PFSK-1 (cell line): Measurements from ENCODE around the gene HPGDS.

ENCODE experiments used
- FOXP2 ChIP-seq: optimal IDR thresholded peaks from 2 replicates; pipeline ENCODE3; 2011; ENCODE audit warnings: borderline replicate concordance, control low read depth, inconsistent platforms; ENCODE audit not compliant: insufficient read depth; ENCODE audit errors: extremely low read length, extremely low read depth
- POLR2AphosphoS5 ChIP-seq: IDR thresholded peaks from 2 replicates; pipeline ENCODE4 v1.6.1; 2012; ENCODE audit warnings: low read depth, mild to moderate bottlenecking, control low read depth, low read length, moderate library complexity
- SIN3A ChIP-seq: IDR thresholded peaks from 2 replicates; pipeline ENCODE4 v1.6.1; 2012; ENCODE audit warnings: mild to moderate bottlenecking, low read length, moderate library complexity, borderline replicate concordance; ENCODE audit not compliant: insufficient read depth
- TAF1 ChIP-seq: IDR thresholded peaks from 2 replicates; pipeline ENCODE4 v1.6.1; 2012; ENCODE audit warnings: low read length, control low read depth, borderline replicate concordance; ENCODE audit not compliant: insufficient read depth
- TF ChIP-seq, protein P1 (sequence below), 2 experiments: IDR thresholded peaks; 2 replicates each; pipeline versions ENCODE4 v1.6.1 to v1.8.0; 2011 to 2012; ENCODE audit warnings: low read depth in 2 of 2, low read length in 2 of 2, control low read depth in 1 of 2, inconsistent platforms in 1 of 2, mild to moderate bottlenecking in 1 of 2, moderate library complexity in 1 of 2; ENCODE audit not compliant: insufficient read depth in 1 of 2

Gene HPGDS

DNA sequence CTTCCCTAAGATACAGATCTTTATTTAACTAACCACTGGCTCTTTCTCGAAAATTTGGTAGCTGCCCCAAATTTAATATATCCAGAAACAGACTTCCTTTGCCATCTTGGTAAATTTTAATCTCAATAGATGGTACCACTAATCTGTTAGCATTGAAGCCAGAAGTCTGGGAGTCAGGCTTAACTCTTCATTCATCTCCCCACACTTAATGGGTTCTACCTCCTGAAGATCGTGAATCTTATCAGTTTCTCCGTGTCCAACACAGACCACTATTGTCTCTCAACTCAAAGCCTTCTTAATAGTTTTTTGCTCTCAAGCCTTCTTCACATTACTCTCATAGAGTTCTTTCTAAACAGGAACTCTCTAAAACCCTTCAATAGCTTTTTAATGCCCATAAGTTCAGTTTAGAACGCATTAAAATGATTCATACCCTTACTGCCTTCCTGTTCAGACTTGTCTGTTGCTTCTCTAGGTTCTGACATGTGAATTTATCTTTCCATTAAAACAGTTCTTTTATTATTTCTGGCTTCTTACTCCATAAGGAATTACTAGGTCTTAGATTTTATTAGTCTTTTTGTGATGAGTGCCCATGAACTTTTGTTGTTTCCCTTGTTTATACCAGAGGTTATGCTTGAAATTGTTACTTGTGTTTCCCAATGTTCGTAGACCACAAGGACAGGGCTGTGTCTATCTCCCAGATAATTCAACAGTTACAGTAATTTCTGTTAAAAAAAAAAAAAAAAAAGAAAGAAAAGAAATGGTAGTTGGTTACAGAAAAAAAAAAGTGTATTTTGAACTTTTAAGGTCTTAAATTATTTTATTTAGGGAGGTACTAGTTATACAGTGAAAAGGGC is 80.2 kb downstream of the HPGDS start:
- TF ChIP-seq FOXP2 (no peak), SIN3A (no peak), TAF1 (no peak), POLR2AphosphoS5 (no peak)
- TF ChIP-seq, protein P1, sequence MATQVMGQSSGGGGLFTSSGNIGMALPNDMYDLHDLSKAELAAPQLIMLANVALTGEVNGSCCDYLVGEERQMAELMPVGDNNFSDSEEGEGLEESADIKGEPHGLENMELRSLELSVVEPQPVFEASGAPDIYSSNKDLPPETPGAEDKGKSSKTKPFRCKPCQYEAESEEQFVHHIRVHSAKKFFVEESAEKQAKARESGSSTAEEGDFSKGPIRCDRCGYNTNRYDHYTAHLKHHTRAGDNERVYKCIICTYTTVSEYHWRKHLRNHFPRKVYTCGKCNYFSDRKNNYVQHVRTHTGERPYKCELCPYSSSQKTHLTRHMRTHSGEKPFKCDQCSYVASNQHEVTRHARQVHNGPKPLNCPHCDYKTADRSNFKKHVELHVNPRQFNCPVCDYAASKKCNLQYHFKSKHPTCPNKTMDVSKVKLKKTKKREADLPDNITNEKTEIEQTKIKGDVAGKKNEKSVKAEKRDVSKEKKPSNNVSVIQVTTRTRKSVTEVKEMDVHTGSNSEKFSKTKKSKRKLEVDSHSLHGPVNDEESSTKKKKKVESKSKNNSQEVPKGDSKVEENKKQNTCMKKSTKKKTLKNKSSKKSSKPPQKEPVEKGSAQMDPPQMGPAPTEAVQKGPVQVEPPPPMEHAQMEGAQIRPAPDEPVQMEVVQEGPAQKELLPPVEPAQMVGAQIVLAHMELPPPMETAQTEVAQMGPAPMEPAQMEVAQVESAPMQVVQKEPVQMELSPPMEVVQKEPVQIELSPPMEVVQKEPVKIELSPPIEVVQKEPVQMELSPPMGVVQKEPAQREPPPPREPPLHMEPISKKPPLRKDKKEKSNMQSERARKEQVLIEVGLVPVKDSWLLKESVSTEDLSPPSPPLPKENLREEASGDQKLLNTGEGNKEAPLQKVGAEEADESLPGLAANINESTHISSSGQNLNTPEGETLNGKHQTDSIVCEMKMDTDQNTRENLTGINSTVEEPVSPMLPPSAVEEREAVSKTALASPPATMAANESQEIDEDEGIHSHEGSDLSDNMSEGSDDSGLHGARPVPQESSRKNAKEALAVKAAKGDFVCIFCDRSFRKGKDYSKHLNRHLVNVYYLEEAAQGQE (IDR thresholded peaks at IDR 0.05; ENCODE audit: insufficient read depth in 1 of 2, low read depth in 2 of 2, low read length in 2 of 2): no peak

DNA sequence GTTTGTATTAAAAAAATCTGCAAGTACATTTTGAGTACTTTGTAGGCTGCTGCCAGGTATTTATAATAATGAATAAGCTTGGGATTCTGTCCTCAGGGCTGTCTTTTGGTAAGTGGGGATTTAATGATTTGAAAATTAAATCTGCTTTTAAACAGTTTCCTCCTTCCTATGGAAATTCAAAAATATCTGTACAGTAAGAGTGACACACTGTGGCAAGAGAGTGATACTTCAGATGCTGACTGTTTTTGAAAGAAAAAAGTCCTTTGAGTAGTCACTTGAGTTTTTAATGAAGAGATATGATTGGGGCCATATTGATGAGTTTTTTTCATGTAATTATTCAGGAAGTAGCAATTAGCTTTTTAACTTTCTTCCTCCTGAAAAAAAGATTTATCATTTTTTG is 85.8 kb downstream of the HPGDS start:
- TF ChIP-seq, protein P1 (IDR thresholded peaks at IDR 0.05; ENCODE audit: insufficient read depth in 1 of 2, low read depth in 2 of 2, low read length in 2 of 2): no peak
- TF ChIP-seq SIN3A: no peak
- TF ChIP-seq FOXP2: no peak
- no peak for TF ChIP-seq POLR2AphosphoS5
- TF ChIP-seq TAF1: no peak

DNA sequence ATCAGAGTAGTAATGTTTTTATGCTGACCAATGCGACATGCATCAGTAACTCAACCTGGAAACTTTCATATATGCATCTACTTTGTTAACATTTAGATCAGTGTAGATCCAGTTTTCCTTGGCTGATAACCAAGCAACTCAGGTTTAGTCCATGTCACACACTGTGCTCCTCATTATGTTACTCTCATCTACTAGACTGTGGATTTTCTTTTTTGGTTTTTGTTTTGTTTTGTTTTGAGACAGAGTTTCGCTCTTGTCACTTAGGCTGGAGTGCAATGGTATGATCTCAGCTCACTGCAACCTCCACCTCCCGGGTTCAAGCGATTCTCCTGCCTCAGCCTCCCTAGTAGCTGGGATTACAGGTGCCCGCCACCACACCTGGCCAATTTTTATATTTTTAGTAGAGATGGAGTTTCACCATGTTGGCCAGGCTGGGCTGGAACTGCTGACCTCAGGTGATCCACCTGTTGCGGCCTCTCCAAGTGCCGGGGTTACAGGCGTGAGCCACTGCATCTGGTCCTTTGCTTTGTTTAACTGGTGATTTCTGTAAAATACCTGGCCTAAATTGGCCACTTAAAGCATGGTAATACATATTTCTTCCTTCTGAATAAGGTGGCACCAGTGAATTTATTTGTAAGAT is 86.4 kb downstream of the HPGDS start:
- TF ChIP-seq, protein P1 (IDR thresholded peaks at IDR 0.05; ENCODE audit: insufficient read depth in 1 of 2, low read depth in 2 of 2, low read length in 2 of 2): no peak
- TF ChIP-seq POLR2AphosphoS5 (no peak), FOXP2 (no peak), TAF1 (no peak), SIN3A (no peak)

DNA sequence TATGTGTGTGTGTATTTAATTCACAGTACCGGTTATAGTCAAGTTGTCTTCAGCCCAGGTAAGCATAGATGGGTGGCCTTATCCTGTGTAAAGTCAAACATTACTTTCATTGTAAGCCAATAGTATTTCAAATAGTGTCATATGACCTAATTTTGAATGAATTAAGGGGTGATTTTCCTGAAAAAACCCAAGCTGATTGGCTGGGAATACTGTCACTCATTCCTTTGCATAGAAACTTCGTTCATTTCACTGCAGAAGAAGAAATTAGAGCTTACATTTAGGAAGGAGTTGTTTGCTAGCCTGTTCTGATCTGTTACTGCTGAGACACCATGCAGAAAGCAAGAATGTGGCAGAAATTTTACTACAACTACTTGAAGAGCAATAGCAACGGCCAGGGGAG is 89.6 kb downstream of the HPGDS start:
- TF ChIP-seq TAF1 (no peak), SIN3A (no peak), FOXP2 (no peak), POLR2AphosphoS5 (no peak)
- TF ChIP-seq, protein P1 (IDR thresholded peaks at IDR 0.05; ENCODE audit: insufficient read depth in 1 of 2, low read depth in 2 of 2, low read length in 2 of 2): no peak
